Activated CD4-positive, alpha-beta memory T cell treated with anti-CD3 and anti-CD28 coated beads, Interleukin-2, amount 10 ng/mL, durations not matched to agents 7 days and 5 days (primary cell): Measurements from ENCODE around the gene PRAMEF13. TPM values are rescaled to one million over a fixed set of nuclear protein-coding genes. Genes with fewer than 3 reads are reported as not detected.
"Not testable (repeated sequence)": the region's sequence is repeated elsewhere in the genome, so short reads cannot be mapped to it uniquely, and the experiment has no call there.

ENCODE experiments used
- CTCF ChIA-PET: fragments of 350-600 bp; sonication (Branson Sonifier 250); formaldehyde crosslinking; loops from one replicate; lab custom pipeline; 2021; ENCODE audit warnings: antibody characterized with exemption, inconsistent platforms; lab: Charles Lee
- POLR2A ChIA-PET: fragments of 350-600 bp; sonication (Branson Sonifier 250); formaldehyde crosslinking; loops from one replicate; lab custom pipeline; 2021; ENCODE audit warnings: antibody characterized with exemption; lab: Charles Lee
- DNase-seq: peaks from one replicate; pipeline ENCODE4 v3.0.0-alpha.2; 2020
- H3K27ac Mint-ChIP-seq: one replicate; pipeline ENCODE4 v1.8.0; 2021; ENCODE audit warnings: mild to moderate bottlenecking, mixed read lengths
- H3K27me3 Mint-ChIP-seq: one replicate; pipeline ENCODE4 v1.8.0; 2021; ENCODE audit warnings: mixed read lengths
- H3K36me3 Mint-ChIP-seq: one replicate; pipeline ENCODE4 v1.8.0; 2021; ENCODE audit warnings: low read depth, mixed read lengths
- H3K4me1 Mint-ChIP-seq: one replicate; pipeline ENCODE4 v1.8.0; 2021; ENCODE audit warnings: mixed read lengths
- H3K4me3 Mint-ChIP-seq: one replicate; pipeline ENCODE4 v1.8.0; 2021; ENCODE audit warnings: mild to moderate bottlenecking, mixed read lengths
- H3K9me3 Mint-ChIP-seq: one replicate; pipeline ENCODE4 v1.8.0; 2021; ENCODE audit warnings: mixed read lengths
- total RNA-seq, 2 experiments: library from RNA; stranded (reverse); gene quantifications; one replicate each; pipeline ENCODE4 v1.2.3, GENCODE V29; 2021

PRAMEF13 gene
- total RNA-seq, 2 experiments from 2014 or later: not detected

DNA sequence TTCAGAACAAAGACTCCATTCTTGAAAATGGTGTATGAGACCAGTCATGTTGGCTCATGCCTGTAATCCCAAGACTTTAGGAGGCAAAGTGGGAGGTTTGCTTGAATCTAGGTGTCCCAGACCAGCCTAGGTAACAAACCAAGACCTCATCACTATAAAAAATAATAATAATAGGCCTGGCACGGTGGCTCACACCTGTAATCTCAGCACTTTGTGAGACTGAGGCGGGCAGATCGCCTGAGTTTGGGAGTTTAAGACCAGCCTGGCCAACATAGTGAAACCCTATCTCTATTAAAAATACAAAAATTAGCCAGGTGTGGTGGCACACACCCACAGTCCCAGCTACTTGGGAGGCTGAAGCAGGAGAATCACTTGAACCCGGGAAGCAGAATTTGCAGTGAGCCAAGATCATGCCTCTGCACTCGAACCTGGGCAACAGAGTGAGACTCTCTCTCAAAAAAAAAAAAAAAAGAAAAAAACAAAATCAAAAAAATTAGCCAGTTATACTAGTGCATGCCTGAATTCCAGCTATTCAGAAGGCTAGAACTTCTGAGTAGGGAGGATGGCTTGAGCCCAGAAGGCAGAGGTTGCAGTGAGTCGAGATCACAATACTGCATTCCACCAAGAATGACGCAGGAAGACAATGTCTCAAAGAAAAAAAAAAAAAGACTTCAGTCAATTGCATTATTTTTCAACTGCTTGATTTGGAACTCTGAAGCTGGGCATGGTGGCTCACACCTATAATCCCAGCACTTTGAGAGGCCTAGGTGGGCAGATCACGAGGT is 26.3 kb upstream of the PRAMEF13 start:
- CTCF ChIA-PET, H3K4me1 Mint-ChIP-seq, DNase-seq, H3K9me3 Mint-ChIP-seq, H3K36me3 Mint-ChIP-seq, H3K27me3 Mint-ChIP-seq, H3K4me3 Mint-ChIP-seq, POLR2A ChIA-PET, H3K27ac Mint-ChIP-seq: not testable (repeated sequence)

- CTCF ChIA-PET, H3K4me1 Mint-ChIP-seq, DNase-seq, H3K27me3 Mint-ChIP-seq, H3K27ac Mint-ChIP-seq, H3K9me3 Mint-ChIP-seq, POLR2A ChIA-PET, H3K36me3 Mint-ChIP-seq, H3K4me3 Mint-ChIP-seq: not testable (repeated sequence)
Observed at GRCh38 chr1:13225675-13226204, 24.5 kb upstream of the PRAMEF13 start, which contains the start of gene PRAMEF18. Gene PRAMEF18 (minus strand): TSS chr1:13226154. CDS start chr1:13226106, 48 bp downstream.

DNA sequence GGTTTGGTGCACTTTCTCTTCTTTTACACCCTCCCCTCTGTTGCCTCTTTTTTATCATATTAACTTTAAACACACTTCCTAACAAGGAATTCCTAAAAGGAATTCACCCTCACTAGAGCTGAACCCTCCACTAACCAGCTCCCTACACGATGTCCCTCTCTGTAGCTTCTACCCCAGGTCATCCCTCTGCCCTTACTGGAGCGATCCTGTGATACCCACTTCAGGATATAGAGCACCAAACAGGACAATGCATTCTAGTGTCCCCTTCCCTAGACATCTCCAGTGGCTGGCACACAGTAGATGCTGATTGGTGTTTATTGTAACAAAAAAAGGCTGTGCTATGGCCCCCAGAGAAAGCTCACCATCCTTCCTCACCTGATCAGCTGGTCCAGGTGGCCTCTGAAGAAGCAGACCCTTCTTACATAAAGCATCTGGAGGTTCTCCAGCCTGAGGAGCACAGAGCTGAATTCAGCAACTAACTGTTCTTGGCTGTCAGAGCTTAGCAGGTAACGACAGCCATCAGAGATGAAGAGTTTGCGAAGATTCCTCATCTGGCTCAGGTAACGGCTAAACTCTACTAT is 23.4 kb upstream of the PRAMEF13 start:
- DNase-seq: no peak
- H3K27me3 Mint-ChIP-seq: peaks cover 3% of the 10 kb centered on the region
- no peaks in the 10 kb centered on the region for H3K36me3 Mint-ChIP-seq
- no peaks in the 10 kb centered on the region for H3K4me1 Mint-ChIP-seq
- ChIA-PET CTCF (no interaction called here), POLR2A (no interaction called here)
- H3K27ac Mint-ChIP-seq: no peak overlapping the region
- H3K4me3 Mint-ChIP-seq: no peak overlapping the region
- no peaks in the 10 kb centered on the region for H3K9me3 Mint-ChIP-seq

DNA sequence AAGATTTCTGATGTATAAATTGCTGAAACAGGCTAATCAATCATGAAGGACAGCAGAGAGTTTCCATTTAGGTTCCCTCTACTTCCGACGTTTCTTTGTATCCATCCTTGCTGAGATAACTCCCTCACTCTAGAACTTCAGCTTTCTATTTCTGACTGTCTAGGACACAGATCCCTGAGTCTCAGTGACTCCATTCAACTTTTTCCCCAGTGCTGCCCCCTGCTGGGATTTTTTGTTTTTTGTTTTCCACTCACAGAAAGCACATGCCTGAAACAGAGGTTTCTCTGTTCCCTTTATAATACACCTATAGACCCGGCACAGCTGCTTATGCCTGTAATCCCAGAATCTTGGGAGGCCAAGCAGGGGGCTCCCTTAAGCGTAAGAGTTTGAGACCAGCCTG is 21.6 kb upstream of the PRAMEF13 start:
- POLR2A ChIA-PET, H3K27ac Mint-ChIP-seq, H3K4me1 Mint-ChIP-seq, H3K27me3 Mint-ChIP-seq, CTCF ChIA-PET, DNase-seq, H3K4me3 Mint-ChIP-seq, H3K9me3 Mint-ChIP-seq, H3K36me3 Mint-ChIP-seq: not testable (repeated sequence)

GRCh38 chr1:13219203-13219602 is 18.0 kb upstream of the PRAMEF13 start:
- CTCF ChIA-PET, H3K9me3 Mint-ChIP-seq, H3K27me3 Mint-ChIP-seq, H3K27ac Mint-ChIP-seq, H3K4me1 Mint-ChIP-seq, POLR2A ChIA-PET, H3K4me3 Mint-ChIP-seq, DNase-seq, H3K36me3 Mint-ChIP-seq: not testable (repeated sequence)

- H3K4me3 Mint-ChIP-seq: not testable (repeated sequence)
Observed at GRCh38 chr1:13216619-13217018, 15.4 kb upstream of the PRAMEF13 start.

GRCh38 chr1:13208712-13209111 is 7.5 kb upstream of the PRAMEF13 start:
- H3K4me3 Mint-ChIP-seq, DNase-seq, H3K36me3 Mint-ChIP-seq, H3K4me1 Mint-ChIP-seq, CTCF ChIA-PET, H3K27ac Mint-ChIP-seq, H3K9me3 Mint-ChIP-seq, H3K27me3 Mint-ChIP-seq, POLR2A ChIA-PET: not testable (repeated sequence)

More at GRCh38 chr1:13216619-13217018, 15.4 kb upstream of the PRAMEF13 start:
- DNase-seq, H3K9me3 Mint-ChIP-seq, H3K27me3 Mint-ChIP-seq, H3K36me3 Mint-ChIP-seq, H3K27ac Mint-ChIP-seq, H3K4me1 Mint-ChIP-seq, POLR2A ChIA-PET, CTCF ChIA-PET: not testable (repeated sequence)

GRCh38 chr1:13171548-13171947 is 29.7 kb downstream of the PRAMEF13 start, which contains the start of gene PRAMEF9:
Gene PRAMEF9 (plus strand): TSS chr1:13171848. CDS start chr1:13175281, 3,433 bp downstream.
- H3K36me3 Mint-ChIP-seq, CTCF ChIA-PET, H3K9me3 Mint-ChIP-seq, H3K27me3 Mint-ChIP-seq, POLR2A ChIA-PET, H3K4me1 Mint-ChIP-seq, DNase-seq, H3K27ac Mint-ChIP-seq, H3K4me3 Mint-ChIP-seq: not testable (repeated sequence)

DNA sequence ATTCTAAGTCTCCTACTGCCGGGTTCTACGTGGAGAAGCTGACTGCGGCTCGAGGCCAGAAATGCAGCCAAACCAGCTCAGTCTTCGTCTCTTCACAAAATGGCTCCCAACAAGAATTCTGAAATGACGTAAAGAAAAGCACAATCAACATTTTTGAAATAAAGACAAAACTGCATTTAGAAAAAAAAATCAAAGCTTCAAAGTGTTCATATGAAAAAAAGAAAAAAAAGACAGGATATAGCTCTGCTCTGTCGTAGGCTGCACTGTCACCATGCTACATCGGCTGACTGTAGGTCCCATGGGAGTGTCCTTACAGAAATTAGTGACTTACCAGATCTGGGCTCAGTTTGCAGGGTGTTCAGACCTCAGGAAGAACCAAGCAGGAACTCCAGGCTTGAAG is 35.7 kb downstream of the PRAMEF13 start, which contains the start of gene HNRNPCL4:
Gene HNRNPCL4, minus strand, starts transcription at position 101 of the 400 bp plus-strand sequence. CDS start 164 bp downstream, outside the sequence.
- DNase-seq, H3K9me3 Mint-ChIP-seq, H3K27me3 Mint-ChIP-seq, POLR2A ChIA-PET, CTCF ChIA-PET, H3K4me3 Mint-ChIP-seq, H3K36me3 Mint-ChIP-seq, H3K4me1 Mint-ChIP-seq, H3K27ac Mint-ChIP-seq: not testable (repeated sequence)

GRCh38 chr1:13155909-13156308 is 45.3 kb downstream of the PRAMEF13 start, which contains the start of gene PRAMEF26:
Gene PRAMEF26 (minus strand): TSS chr1:13156009. CDS start chr1:13153095, 2,914 bp downstream.
- H3K27ac Mint-ChIP-seq, H3K36me3 Mint-ChIP-seq, H3K27me3 Mint-ChIP-seq, POLR2A ChIA-PET, H3K4me1 Mint-ChIP-seq, H3K4me3 Mint-ChIP-seq, CTCF ChIA-PET, DNase-seq, H3K9me3 Mint-ChIP-seq: not testable (repeated sequence)

Other genes starting within 250 kb of the PRAMEF13 start
- not detected for gene PRAMEF27, start 144.8 kb downstream of the PRAMEF13 start, total RNA-seq
- not detected for gene HNRNPCL3, start 140.6 kb downstream of the PRAMEF13 start, total RNA-seq
- not detected for gene PRAMEF25, start 130.6 kb downstream of the PRAMEF13 start, total RNA-seq
- gene HNRNPCL2, start 84.6 kb downstream of the PRAMEF13 start, total RNA-seq: not detected
- not detected for gene PRAMEF26, start 45.4 kb downstream of the PRAMEF13 start, total RNA-seq
- gene HNRNPCL4, start 35.8 kb downstream of the PRAMEF13 start, total RNA-seq: not detected
- not detected for gene PRAMEF9, start 29.6 kb downstream of the PRAMEF13 start, total RNA-seq
- gene PRAMEF18, start 24.7 kb upstream of the PRAMEF13 start, total RNA-seq: not detected
- gene PRAMEF5, start 52.8 kb upstream of the PRAMEF13 start, total RNA-seq: not detected
- not detected for gene PRAMEF8, start 83.7 kb upstream of the PRAMEF13 start, total RNA-seq
- not detected for gene PRAMEF33, start 102.1 kb upstream of the PRAMEF13 start, total RNA-seq
- gene PRAMEF15, start 114.2 kb upstream of the PRAMEF13 start, total RNA-seq: not detected
- not detected for gene PRAMEF14, start 145.7 kb upstream of the PRAMEF13 start, total RNA-seq
- not detected for gene PRAMEF19, start 170.5 kb upstream of the PRAMEF13 start, total RNA-seq
- not detected for gene PRAMEF17, start 188.2 kb upstream of the PRAMEF13 start, total RNA-seq
- gene PRAMEF20, start 209.0 kb upstream of the PRAMEF13 start, total RNA-seq: not detected